HepG2 (cell line): ENCODE measurements around the gene RGS6. TPM values are rescaled to one million over a fixed set of nuclear protein-coding genes. Genes with fewer than 3 reads are reported as not detected.

Source experiments
- ATAC-seq: fragments of 200-7000 bp; cut with Tn5 transposase; 3 replicates; pipeline ENCODE4 v1.9.1; 2020; ENCODE audit warnings: mild to moderate bottlenecking, moderate library complexity
- BruUV-seq: library from RNA; stranded (reverse); fragments of 400-500 nt; replicated peaks from 2 replicates; lab custom pipeline; 2021; lab: Mats Ljungman, UMichigan
- CTCF ChIA-PET: fragments of 300-600 bp; formaldehyde crosslinking; extraction: SDS; loops from one replicate; lab custom pipeline; 2021; ENCODE audit warnings: low total read pairs, inconsistent platforms, low intra/inter-chr PET ratio; lab: Yijun Ruan, JAX
- POLR2A ChIA-PET: fragments of 350-600 bp; sonication (Branson Sonifier 250); formaldehyde crosslinking; loops from one replicate; lab custom pipeline; 2020; ENCODE audit warnings: antibody characterized with exemption, inconsistent platforms; lab: Yijun Ruan, JAX
- DNase-seq: peaks from one replicate; pipeline ENCODE4 v3.0.0-alpha.2; 2015; ENCODE audit warnings: low spot score
- FAIRE-seq: peaks from 3 replicates; lab custom pipeline; 2011; peaks lifted over from hg19 to GRCh38; lab: Jason Lieb, UNC
- H2AFZ ChIP-seq: one replicate; pipeline ENCODE4 v1.6.1; 2011; ENCODE audit warnings: low read length, inconsistent platforms
- H3K27ac ChIP-seq: fragments of 300-600 bp; 3 replicates; pipeline ENCODE4 v1.8.0; 2011; ENCODE audit warnings: mixed run types, mild to moderate bottlenecking, mixed read lengths, low read length, inconsistent platforms; ENCODE audit not compliant: insufficient read depth; ENCODE audit errors: extremely low read length
- H3K27me3 ChIP-seq, 2 experiments: fragments of 200-600 bp in 1 of 2; 2 replicates in 1 of 2; 3 replicates in 1 of 2; pipeline versions ENCODE4 v1.6.0 to v1.8.0; 2011; ENCODE audit warnings: low read length in 2 of 2, mild to moderate bottlenecking in 2 of 2, moderate library complexity in 2 of 2, inconsistent platforms in 1 of 2; ENCODE audit not compliant: insufficient read depth in 2 of 2, control insufficient read depth in 1 of 2
- H3K36me3 ChIP-seq, 2 experiments: fragments of 200-600 bp in 1 of 2; replicated peaks in 1 of 2; 2 replicates in 1 of 2; 3 replicates in 1 of 2; pipeline versions ENCODE4 v1.5.1 to v1.8.0; 2011; ENCODE audit warnings: low read length in 2 of 2, inconsistent platforms in 1 of 2; ENCODE audit not compliant: insufficient read depth in 2 of 2, control insufficient read depth in 1 of 2
- H3K4me1 ChIP-seq: 2 replicates; pipeline ENCODE4 v1.5.1; 2012; ENCODE audit warnings: low read length, inconsistent platforms; ENCODE audit not compliant: insufficient read depth
- H3K4me2 ChIP-seq: 2 replicates; pipeline ENCODE4 v1.6.0; 2011; ENCODE audit warnings: low read depth, low read length, inconsistent platforms
- H3K4me3 ChIP-seq, 3 experiments: fragments of 200-600 bp in 1 of 3; sonication (generic), shearing (Covaris generic) in 1 of 3; replicated peaks in 1 of 3; 2 replicates each; pipeline ENCODE4 v1.5.1; 2011 to 2016; ENCODE audit warnings: low read length in 3 of 3, inconsistent platforms in 2 of 3, low read depth in 2 of 3, mild to moderate bottlenecking in 2 of 3, control low read depth in 1 of 3, mixed read lengths in 1 of 3; ENCODE audit not compliant: insufficient read depth in 1 of 3
- H3K79me2 ChIP-seq: one replicate; pipeline ENCODE4 v1.6.1; 2011; ENCODE audit warnings: low read length, inconsistent platforms; ENCODE audit not compliant: insufficient read depth
- H3K9ac ChIP-seq: 2 replicates; pipeline ENCODE4 v1.6.0; 2011; ENCODE audit warnings: mild to moderate bottlenecking, low read depth, low read length, inconsistent platforms; ENCODE audit not compliant: insufficient read depth
- H3K9me3 ChIP-seq: 2 replicates; pipeline ENCODE4 v1.5.1; 2012; ENCODE audit warnings: mild to moderate bottlenecking, low read length
- H4K20me1 ChIP-seq: 2 replicates; pipeline ENCODE4 v1.6.0; 2011; ENCODE audit warnings: inconsistent platforms, mild to moderate bottlenecking, low read length, moderate library complexity; ENCODE audit not compliant: insufficient read depth
- ADNP ChIP-seq: sonication (generic); formaldehyde crosslinking; IDR thresholded peaks from 2 replicates; pipeline ENCODE4 v1.4.0; 2020; ENCODE audit warnings: missing genetic modification reagents
- ATF7 ChIP-seq, 2 experiments: fragments of 450-650 bp in 1 of 2; sonication (generic) in 1 of 2; formaldehyde crosslinking in 1 of 2; IDR thresholded peaks; 2 replicates each; pipeline versions ENCODE4 v1.4.0 to v1.6.1; 2016 to 2020; ENCODE audit warnings: antibody characterized with exemption in 1 of 2, mild to moderate bottlenecking in 1 of 2, missing genetic modification reagents in 1 of 2
- CENPT ChIP-seq: sonication (generic); formaldehyde crosslinking; IDR thresholded peaks from 2 replicates; pipeline ENCODE4 v1.8.0; 2022; ENCODE audit warnings: low read depth, mild to moderate bottlenecking, moderate library complexity, missing genetic modification reagents
- FLYWCH1 ChIP-seq: sonication (generic); formaldehyde crosslinking; IDR thresholded peaks from 2 replicates; pipeline ENCODE4 v1.8.1; 2023; ENCODE audit warnings: mild to moderate bottlenecking, missing genetic modification reagents
- MAFK ChIP-seq, 2 experiments: IDR thresholded peaks in 1 of 2; conservative IDR thresholded peaks in 1 of 2; 2 replicates each; pipeline ENCODE4 v1.6.1; 2011; ENCODE audit warnings: improper control_type of control experiment in 2 of 2, low read length in 2 of 2
- NFE2L2 ChIP-seq: fragments of 150-350 bp; IDR thresholded peaks from 2 replicates; pipeline ENCODE4 v1.6.1; 2014; ENCODE audit warnings: low read length
- NR2F1 ChIP-seq, 2 experiments: fragments of 450-650 bp in 1 of 2; formaldehyde crosslinking in 1 of 2; IDR thresholded peaks; 2 replicates each; pipeline versions ENCODE4 v1.5.0 to v1.6.1; 2016 to 2020; ENCODE audit warnings: mild to moderate bottlenecking in 1 of 2, missing compliant biosample characterization in 1 of 2, missing genetic modification reagents in 1 of 2, moderate library complexity in 1 of 2
- TAF1 ChIP-seq: sonication (generic); formaldehyde crosslinking; IDR thresholded peaks from 2 replicates; pipeline ENCODE4 v1.4.0; 2020; ENCODE audit warnings: missing genetic modification reagents
- ZFYVE20 ChIP-seq: sonication (generic); formaldehyde crosslinking; IDR thresholded peaks from 2 replicates; pipeline ENCODE4 v1.8.0; 2023; ENCODE audit warnings: low read depth, mild to moderate bottlenecking, moderate library complexity, missing genetic modification reagents, borderline replicate concordance
- ZNF329 ChIP-seq: sonication (generic); formaldehyde crosslinking; IDR thresholded peaks from 2 replicates; pipeline ENCODE4 v1.9.0; 2021; ENCODE audit warnings: low read depth, mild to moderate bottlenecking, missing genetic modification reagents
- WGBS: methylation state at CpG from one replicate; pipeline ENCODE4 v1.1.6; 2017; ENCODE audit warnings: low lambda C conversion rate; 5-methylcytosine and 5-hydroxymethylcytosine counted together
- in situ Hi-C: cut with HindIII; loops from 2 replicates; pipeline ENCODE4 v1.10.0; 2017; ENCODE audit warnings: low pct_unique_long_range_greater_than_20kb; ENCODE audit not compliant: extremely low pct_ligation_motif_present
- intact Hi-C: fragments of 100-400 bp; cut with micrococcal nuclease; formaldehyde crosslinking; loops from one replicate; pipeline ENCODE4 v1.10.0; 2022; ENCODE audit not compliant: unreplicated experiment
- polyA plus RNA-seq, 8 experiments: library from polyadenylated mRNA; depleted of rRNA in 3 of 8; stranded (reverse) in 7 of 8; unstranded in 1 of 8; fragments of >200 nt; fragmentation: Illumina TruSeq in 4 of 8; extraction: Trizol in 4 of 8; gene quantifications; 2 replicates each; pipeline versions ENCODE4 v1.2.1 to v1.2.3, GENCODE V29; 2011 to 2016; ENCODE audit warnings: low read depth in 4 of 8, missing spikeins in 1 of 8, mixed read lengths in 1 of 8; ENCODE audit not compliant: insufficient read depth in 1 of 8
- total RNA-seq, 5 experiments: library from RNA; depleted of rRNA; stranded (reverse); fragments of >200 nt; fragmentation: Illumina TruSeq; extraction: Trizol; gene quantifications; 2 replicates each; pipeline ENCODE4 v1.2.3, GENCODE V29; 2016; ENCODE audit warnings: low read depth in 1 of 5
- TF ChIP-seq, protein P1 (sequence below): sonication (generic); formaldehyde crosslinking; IDR thresholded peaks from 2 replicates; pipeline ENCODE4 v1.5.1; 2020; ENCODE audit warnings: missing genetic modification reagents, mild to moderate bottlenecking, borderline replicate concordance

Gene RGS6
- total and polyA plus RNA-seq, 2 of the 13 experiments (the other 11 are each of a cell fraction or from before 2014, with no cell fraction given) = not detected

DNA sequence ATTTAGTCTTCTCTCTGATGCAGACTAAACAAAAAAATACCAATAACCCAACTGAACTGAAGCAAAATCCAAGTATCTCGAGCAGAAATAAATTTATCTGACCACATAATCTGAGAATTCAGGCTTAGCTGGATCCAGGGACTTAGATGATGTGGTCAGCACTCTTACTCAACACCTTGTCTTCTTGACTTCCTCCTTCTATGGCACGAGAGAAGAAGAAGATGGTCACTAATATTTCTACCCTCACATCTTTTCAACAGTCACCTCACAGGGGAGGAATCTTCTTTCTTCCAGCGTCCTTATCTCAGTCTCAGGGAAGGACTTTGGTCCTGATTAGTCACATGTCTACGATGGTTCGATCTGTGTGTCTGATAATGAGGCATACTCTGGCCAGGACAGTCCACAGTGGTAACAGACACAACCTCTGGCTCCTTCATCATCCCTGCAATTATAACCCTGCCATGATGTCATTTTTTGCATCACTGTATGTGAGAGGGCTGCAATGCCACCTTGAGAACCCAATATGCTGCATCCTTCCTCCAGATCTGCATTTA is 15.8 kb downstream of the RGS6 start:
- Histone ChIP-seq H3K27me3 (no peaks in the 10 kb centered on the region), H3K4me3 (no peak overlapping the region), H2AFZ (no peak overlapping the region), H3K9ac (no peak overlapping the region), H4K20me1 (no peaks in the 10 kb centered on the region), H3K36me3 (no peaks in the 10 kb centered on the region), H3K9me3 (no peaks in the 10 kb centered on the region), H3K4me1 (no peaks in the 10 kb centered on the region), H3K4me2 (no peak overlapping the region), H3K79me2 (no peaks in the 10 kb centered on the region), H3K27ac (no peak overlapping the region)
- POLR2A ChIA-PET = no interaction called here
- TF ChIP-seq ATF7 (IDR thresholded peaks at IDR 0.05) (0 out of 2 replicates have a peak, but pooled peaks have one; percentile 36), ATF7 (CRISPR knock-in tag; IDR thresholded peaks at IDR 0.05) (no peak), TAF1 (no peak), CENPT (CRISPR knock-in tag) (no peak), ZFYVE20 (CRISPR knock-in tag) (no peak)
- FAIRE-seq (no peak), DNase-seq (no peak), ATAC-seq (no peak)
- CTCF ChIA-PET = no interaction called here
- in situ Hi-C loops (no loop called here), intact Hi-C loops (no loop called here)
- BruUV-seq = no TSS peak
- 0% methylated on average over 5 of the region's 5 CpGs for WGBS

DNA sequence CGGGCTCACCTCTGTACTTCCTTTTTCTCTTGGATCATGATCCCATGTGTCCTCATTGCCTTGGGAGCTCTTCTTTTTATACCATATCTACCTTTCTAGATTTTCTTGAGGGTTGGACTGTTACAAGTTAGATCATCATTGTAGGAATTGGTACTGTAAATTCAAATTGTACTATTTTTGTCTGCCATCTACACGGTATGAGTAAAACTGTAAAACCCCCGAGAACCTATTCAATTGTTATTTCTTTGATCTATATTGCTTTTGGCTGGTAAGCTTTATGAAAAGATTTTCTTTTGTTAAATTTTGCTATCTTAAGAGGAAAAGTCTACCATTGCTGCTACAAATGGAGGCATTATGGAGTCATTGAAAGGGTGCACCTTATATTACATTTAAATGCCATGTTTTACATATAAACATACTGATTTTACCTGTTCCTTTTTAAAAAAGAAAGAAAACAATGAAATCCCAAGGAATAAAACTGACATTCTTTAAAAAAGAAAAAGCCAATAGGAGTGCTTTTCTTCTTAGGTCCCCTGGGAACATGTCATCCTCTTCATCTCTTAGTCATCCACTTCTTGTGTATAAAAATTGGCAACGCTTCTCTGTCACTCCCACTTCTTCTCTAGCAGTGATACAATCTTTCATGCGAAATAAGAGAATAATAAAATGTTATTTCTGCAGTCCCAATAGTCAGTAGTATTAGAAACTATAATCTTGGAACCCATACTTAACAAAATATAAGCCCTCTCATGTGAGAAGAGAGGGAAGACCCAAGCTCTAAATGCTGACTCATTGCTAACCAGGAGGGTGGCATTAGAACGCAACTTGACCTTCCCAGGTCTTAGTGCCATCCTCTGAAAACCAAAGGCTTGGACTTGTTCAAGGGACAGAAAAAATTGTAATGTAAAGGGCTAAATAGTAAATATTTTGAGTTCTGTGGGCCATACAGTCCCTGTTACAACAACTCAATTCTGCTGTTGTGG is 20.4 kb downstream of the RGS6 start:
- FAIRE-seq = no peak
- H3K4me2 ChIP-seq = no peak overlapping the region
- H3K9ac ChIP-seq = no peak overlapping the region
- WGBS = 9% methylated on average over 6 of the region's 6 CpGs
- no peaks in the 10 kb centered on the region for H3K4me1 ChIP-seq
- in situ Hi-C loops (no loop called here), intact Hi-C loops (no loop called here)
- no peaks in the 10 kb centered on the region for H3K36me3 ChIP-seq
- ChIA-PET CTCF (no interaction called here), POLR2A (no interaction called here)
- no peak overlapping the region for H3K27ac ChIP-seq
- no peak for DNase-seq
- ATAC-seq = no peak
- H3K9me3 ChIP-seq = no peaks in the 10 kb centered on the region
- H3K4me3 ChIP-seq = no peak overlapping the region
- no peaks in the 10 kb centered on the region for H3K79me2 ChIP-seq
- no TSS peak for BruUV-seq
- H4K20me1 ChIP-seq = no peaks in the 10 kb centered on the region
- H2AFZ ChIP-seq = no peak overlapping the region
- TF ChIP-seq ZNF329 = no peak
- TF ChIP-seq NFE2L2 = peak; percentile 49
- TF ChIP-seq ADNP (CRISPR knock-in tag) = no peak
- no peak for TF ChIP-seq FLYWCH1 (CRISPR knock-in tag)
- no peak for TF ChIP-seq NR2F1 (CRISPR knock-in tag; IDR thresholded peaks at IDR 0.05)
- TF ChIP-seq MAFK (conservative IDR thresholded peaks at IDR 0.05 in 1 of 2, IDR thresholded peaks at IDR 0.05 in 1 of 2; ENCODE audit: low read length in 2 of 2) = peak; percentile 22 to 30; a peak in 2 of 4 replicates
- TF ChIP-seq, protein P1, sequence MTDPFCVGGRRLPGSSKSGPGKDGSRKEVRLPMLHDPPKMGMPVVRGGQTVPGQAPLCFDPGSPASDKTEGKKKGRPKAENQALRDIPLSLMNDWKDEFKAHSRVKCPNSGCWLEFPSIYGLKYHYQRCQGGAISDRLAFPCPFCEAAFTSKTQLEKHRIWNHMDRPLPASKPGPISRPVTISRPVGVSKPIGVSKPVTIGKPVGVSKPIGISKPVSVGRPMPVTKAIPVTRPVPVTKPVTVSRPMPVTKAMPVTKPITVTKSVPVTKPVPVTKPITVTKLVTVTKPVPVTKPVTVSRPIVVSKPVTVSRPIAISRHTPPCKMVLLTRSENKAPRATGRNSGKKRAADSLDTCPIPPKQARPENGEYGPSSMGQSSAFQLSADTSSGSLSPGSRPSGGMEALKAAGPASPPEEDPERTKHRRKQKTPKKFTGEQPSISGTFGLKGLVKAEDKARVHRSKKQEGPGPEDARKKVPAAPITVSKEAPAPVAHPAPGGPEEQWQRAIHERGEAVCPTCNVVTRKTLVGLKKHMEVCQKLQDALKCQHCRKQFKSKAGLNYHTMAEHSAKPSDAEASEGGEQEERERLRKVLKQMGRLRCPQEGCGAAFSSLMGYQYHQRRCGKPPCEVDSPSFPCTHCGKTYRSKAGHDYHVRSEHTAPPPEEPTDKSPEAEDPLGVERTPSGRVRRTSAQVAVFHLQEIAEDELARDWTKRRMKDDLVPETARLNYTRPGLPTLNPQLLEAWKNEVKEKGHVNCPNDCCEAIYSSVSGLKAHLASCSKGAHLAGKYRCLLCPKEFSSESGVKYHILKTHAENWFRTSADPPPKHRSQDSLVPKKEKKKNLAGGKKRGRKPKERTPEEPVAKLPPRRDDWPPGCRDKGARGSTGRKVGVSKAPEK (CRISPR knock-in tag) = no peak
- TF ChIP-seq, all 625 proteins: peak for 2
- H3K27me3 ChIP-seq = no peaks in the 10 kb centered on the region; a peak in 1 of 5 replicates
